GM12892 (cell line): Measurements from ENCODE around the gene APBB2.

Source experiments
- POLR2AphosphoS5 ChIP-seq: IDR thresholded peaks from 2 replicates; pipeline ENCODE4 v1.6.1; 2011; ENCODE audit warnings: low read depth, low read length, control low read depth
- TAF1 ChIP-seq: IDR thresholded peaks from 2 replicates; pipeline ENCODE4 v1.6.1; 2011; ENCODE audit warnings: low read depth, mild to moderate bottlenecking, control low read depth, low read length, borderline replicate concordance

- TF ChIP-seq POLR2AphosphoS5, result no peak
- TF ChIP-seq TAF1, result no peak
Measured at GRCh38 chr4:41024556-41025491, 189.5 kb downstream of the APBB2 start.
